NB4 (cell line): ENCODE measurements around the gene WDR13.
"Not testable (repeated sequence)": the region's sequence is repeated elsewhere in the genome, so short reads cannot be mapped to it uniquely, and the experiment has no call there.

ENCODE experiments used
- DNase-seq: peaks from one replicate; pipeline ENCODE4 v3.0.0; 2010; ENCODE audit warnings: low read depth
- H3K4me3 ChIP-seq: one replicate; pipeline ENCODE4 v1.5.1; 2011; ENCODE audit warnings: mild to moderate bottlenecking, low read depth, low read length, moderate library complexity
- MAX ChIP-seq: IDR thresholded peaks from 2 replicates; pipeline ENCODE4 v1.6.1; 2011; ENCODE audit warnings: low read depth, low read length
- MYC ChIP-seq: IDR thresholded peaks from 2 replicates; pipeline ENCODE4 v1.6.1; 2011; ENCODE audit warnings: low read depth, low read length
- POLR2A ChIP-seq: IDR thresholded peaks from 2 replicates; pipeline ENCODE4 v1.6.1; 2011; ENCODE audit warnings: mild to moderate bottlenecking; ENCODE audit not compliant: insufficient read length; ENCODE audit errors: extremely low read depth
- TF ChIP-seq, protein P1 (sequence below): IDR thresholded peaks from one replicate; pipeline ENCODE4 v1.5.1; 2012; ENCODE audit warnings: low read depth, low read length

The WDR13 gene

GRCh38 chrX:48597353-48598264 is at the start of gene WDR13:
Gene WDR13 (plus strand): TSS chrX:48597492. CDS start chrX:48597997, 505 bp downstream.
- TF ChIP-seq, protein P1, sequence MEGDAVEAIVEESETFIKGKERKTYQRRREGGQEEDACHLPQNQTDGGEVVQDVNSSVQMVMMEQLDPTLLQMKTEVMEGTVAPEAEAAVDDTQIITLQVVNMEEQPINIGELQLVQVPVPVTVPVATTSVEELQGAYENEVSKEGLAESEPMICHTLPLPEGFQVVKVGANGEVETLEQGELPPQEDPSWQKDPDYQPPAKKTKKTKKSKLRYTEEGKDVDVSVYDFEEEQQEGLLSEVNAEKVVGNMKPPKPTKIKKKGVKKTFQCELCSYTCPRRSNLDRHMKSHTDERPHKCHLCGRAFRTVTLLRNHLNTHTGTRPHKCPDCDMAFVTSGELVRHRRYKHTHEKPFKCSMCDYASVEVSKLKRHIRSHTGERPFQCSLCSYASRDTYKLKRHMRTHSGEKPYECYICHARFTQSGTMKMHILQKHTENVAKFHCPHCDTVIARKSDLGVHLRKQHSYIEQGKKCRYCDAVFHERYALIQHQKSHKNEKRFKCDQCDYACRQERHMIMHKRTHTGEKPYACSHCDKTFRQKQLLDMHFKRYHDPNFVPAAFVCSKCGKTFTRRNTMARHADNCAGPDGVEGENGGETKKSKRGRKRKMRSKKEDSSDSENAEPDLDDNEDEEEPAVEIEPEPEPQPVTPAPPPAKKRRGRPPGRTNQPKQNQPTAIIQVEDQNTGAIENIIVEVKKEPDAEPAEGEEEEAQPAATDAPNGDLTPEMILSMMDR = no peak
- TF ChIP-seq MAX (peak; percentile 63), POLR2A (peak; percentile 65), MYC (peak; percentile 51)
- peak; percentile 92 for DNase-seq
- H3K4me3 ChIP-seq = peak within 1 kb of the TSS; percentile 88

DNA sequence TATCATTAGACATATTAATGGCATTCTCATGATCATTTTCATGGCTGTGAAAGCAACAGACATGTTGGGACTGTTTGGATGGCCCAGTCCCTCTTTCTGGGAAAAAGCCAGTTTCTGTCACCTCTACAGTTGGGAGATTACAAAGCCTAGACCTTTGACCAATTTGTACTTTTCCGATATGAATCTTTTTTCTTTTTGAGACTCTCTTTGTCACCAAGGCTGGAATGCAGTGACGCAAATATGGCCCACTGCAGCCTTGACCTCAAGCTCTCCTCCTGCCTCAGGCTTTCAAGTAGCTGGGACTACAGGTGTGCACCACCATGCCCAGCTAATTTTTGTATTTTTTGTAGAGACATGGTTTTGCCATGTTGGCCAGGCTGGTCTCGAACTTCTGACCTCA is 48.4 kb upstream of the WDR13 start:
- TF ChIP-seq POLR2A (no peak), MAX (no peak), MYC (no peak)
- TF ChIP-seq, protein P1 = no peak
- no peak overlapping the region for H3K4me3 ChIP-seq
- DNase-seq = no peak

GRCh38 chrX:48555731-48556325 is 41.5 kb upstream of the WDR13 start:
- not testable (repeated sequence) for H3K4me3 ChIP-seq

GRCh38 chrX:48558271-48558670 is 39.0 kb upstream of the WDR13 start:
- no peak for DNase-seq
- H3K4me3 ChIP-seq = no peak overlapping the region
- TF ChIP-seq MAX (no peak), POLR2A (no peak), MYC (no peak)
- TF ChIP-seq, protein P1 = no peak

More at GRCh38 chrX:48555731-48556325, 41.5 kb upstream of the WDR13 start:
- DNase-seq = not testable (repeated sequence)

GRCh38 chrX:48559636-48560035 is 37.7 kb upstream of the WDR13 start:
- no peak overlapping the region for H3K4me3 ChIP-seq
- DNase-seq = no peak
- TF ChIP-seq MYC = no peak
- TF ChIP-seq POLR2A = no peak
- TF ChIP-seq, protein P1 = no peak
- no peak for TF ChIP-seq MAX

GRCh38 chrX:48560056-48560455 is 37.2 kb upstream of the WDR13 start:
- no peak overlapping the region for H3K4me3 ChIP-seq
- DNase-seq = no peak
- TF ChIP-seq POLR2A (no peak), MYC (no peak), MAX (no peak)
- TF ChIP-seq, protein P1 = no peak
